Measurements from ENCODE around the gene FERMT2. TPM values are rescaled to one million over a fixed set of nuclear protein-coding genes. Genes with fewer than 3 reads are reported as not detected.

Gene FERMT2
- total RNA-seq, 1 donor from 2014 or later, result 2.1 TPM

Other genes starting within 250 kb of the FERMT2 start
- 130 and 132 TPM in 2 replicates for gene PSMC6, start 243.8 kb downstream of the FERMT2 start, total RNA-seq
- gene STYX, start 220.9 kb downstream of the FERMT2 start, total RNA-seq, result 18.7 and 21.3 TPM in 2 replicates
- gene GNPNAT1, start 159.4 kb downstream of the FERMT2 start, total RNA-seq, result 26.0 and 26.4 TPM in 2 replicates
- gene DDHD1, start 202.3 kb upstream of the FERMT2 start, total RNA-seq, result 85.5 and 93.1 TPM in 2 replicates

All from activated T-helper 1 cell treated with anti-CD3 and anti-CD28 coated beads, Interleukin-12 subunit alpha, Interleukin-12 subunit beta, Interleukin-2, Interleukin-4 antibody, amounts not matched to agents 30 ng/mL and 10 ng/mL and 1 ng/mL, durations not matched to agents 14 hours and 24 hours and 36 hours (primary cell).